SU-DHL-6 (cell line): Measurements from ENCODE around the gene ANP32B.
A peak's percentile ranks its signal among the peaks of the same experiment; 100 is the strongest.

Experiments
- H2AFZ ChIP-seq: fragments of 200-600 bp; sonication (generic); 2 replicates; pipeline ENCODE4 v1.6.1; 2014; ENCODE audit warnings: low read depth, mild to moderate bottlenecking, moderate library complexity, mixed read lengths, antibody characterized with exemption, low read length; ENCODE audit not compliant: severe bottlenecking
- H3F3A ChIP-seq: fragments of 200-600 bp; shearing (Covaris generic); 2 replicates; pipeline ENCODE4 v1.6.0; 2016; ENCODE audit warnings: antibody characterized with exemption, mild to moderate bottlenecking; ENCODE audit not compliant: insufficient read depth
- H3K27ac ChIP-seq: fragments of 200-600 bp; sonication (generic); 2 replicates; pipeline ENCODE4 v1.5.1; 2016; ENCODE audit warnings: low read depth, mild to moderate bottlenecking, low read length, moderate library complexity, mixed read lengths
- H3K27me3 ChIP-seq: fragments of 200-600 bp; sonication (generic), shearing (Covaris generic); 2 replicates; pipeline ENCODE4 v1.6.0; 2014; ENCODE audit warnings: mild to moderate bottlenecking, low read length
- H3K36me3 ChIP-seq: fragments of 200-600 bp; sonication (generic); 2 replicates; pipeline ENCODE4 v1.6.1; 2014; ENCODE audit warnings: mild to moderate bottlenecking, low read length, mixed read lengths
- H3K4me2 ChIP-seq: fragments of 300-600, 200-600 bp; shearing (Covaris generic), sonication (generic); 2 replicates; pipeline ENCODE4 v1.6.0; 2014; ENCODE audit warnings: low read length, low read depth, mild to moderate bottlenecking; ENCODE audit not compliant: poor library complexity, severe bottlenecking
- H3K4me3 ChIP-seq: fragments of 200-600 bp; sonication (generic); 2 replicates; pipeline ENCODE4 v1.5.1; 2014; ENCODE audit warnings: antibody characterized with exemption, low read length, mild to moderate bottlenecking, mixed read lengths; ENCODE audit not compliant: insufficient read depth, poor library complexity, severe bottlenecking
- H3K79me2 ChIP-seq: fragments of 200-600 bp; sonication (generic); 2 replicates; pipeline ENCODE4 v1.6.1; 2014; ENCODE audit warnings: mild to moderate bottlenecking, low read length, moderate library complexity; ENCODE audit not compliant: insufficient read depth
- H3K9ac ChIP-seq: fragments of 200-600 bp; sonication (generic); 2 replicates; pipeline ENCODE4 v1.7.0; 2014; ENCODE audit warnings: mild to moderate bottlenecking, low read length
- H3K9me2 ChIP-seq: fragments of 200-600 bp; sonication (generic); replicated peaks from 2 replicates; pipeline ENCODE4 v1.6.1; 2014; ENCODE audit warnings: low read length; ENCODE audit not compliant: insufficient read depth
- H3K9me3 ChIP-seq: fragments of 200-600 bp; sonication (generic); 2 replicates; pipeline ENCODE4 v1.6.1; 2014; ENCODE audit warnings: low read length, mixed read lengths; ENCODE audit not compliant: insufficient read depth
- H4K20me1 ChIP-seq: fragments of 200-600 bp; sonication (generic); 2 replicates; pipeline ENCODE4 v1.6.1; 2014; ENCODE audit warnings: low read depth, mild to moderate bottlenecking, antibody characterized with exemption, low read length, moderate library complexity, mixed read lengths
- CTCF ChIP-seq: fragments of 200-600 bp; sonication (generic); IDR thresholded peaks from one replicate; pipeline ENCODE4 v1.5.1; 2017; ENCODE audit warnings: antibody characterized with exemption, mild to moderate bottlenecking, low read length, moderate library complexity; ENCODE audit not compliant: insufficient read depth, poor library complexity, severe bottlenecking
- EZH2phosphoT487 ChIP-seq: fragments of 200-600 bp; sonication (generic), shearing (Covaris generic); conservative IDR thresholded peaks from 2 replicates; pipeline ENCODE4 v1.6.1; 2018; ENCODE audit warnings: mild to moderate bottlenecking, antibody characterized with exemption, low read length, moderate library complexity, mixed read lengths

ANP32B gene

GRCh38 chr9:98040212-98040611, 57.1 kb downstream of the ANP32B start:
- TF ChIP-seq CTCF (no peak), EZH2phosphoT487 (no peak)
- no peaks in the 10 kb centered on the region for H3F3A ChIP-seq
- H2AFZ ChIP-seq = no peak overlapping the region
- no peak overlapping the region for H3K27ac ChIP-seq
- H3K9me2 ChIP-seq = no peaks in the 10 kb centered on the region
- no peak overlapping the region for H3K4me3 ChIP-seq
- H3K36me3 ChIP-seq = no peaks in the 10 kb centered on the region
- H4K20me1 ChIP-seq = no peaks in the 10 kb centered on the region
- no peaks in the 10 kb centered on the region for H3K27me3 ChIP-seq
- no peak overlapping the region for H3K9ac ChIP-seq
- no peak overlapping the region for H3K4me2 ChIP-seq
- H3K9me3 ChIP-seq = no peaks in the 10 kb centered on the region
- no peaks in the 10 kb centered on the region for H3K79me2 ChIP-seq

GRCh38 chr9:98043915-98044314, 60.8 kb downstream of the ANP32B start:
- no peak for TF ChIP-seq EZH2phosphoT487
- no peak for TF ChIP-seq CTCF
- H3K9me3 ChIP-seq = no peaks in the 10 kb centered on the region
- no peaks in the 10 kb centered on the region for H3K9me2 ChIP-seq
- no peak overlapping the region for H3K9ac ChIP-seq
- 0 out of 2 replicates have a peak, but pooled peaks cover 7% of the 10 kb centered on the region for H3F3A ChIP-seq
- no peaks in the 10 kb centered on the region for H4K20me1 ChIP-seq
- peaks cover 12% of the 10 kb centered on the region for H3K36me3 ChIP-seq
- no peak overlapping the region for H2AFZ ChIP-seq
- no peak overlapping the region for H3K4me2 ChIP-seq
- peaks cover 31% of the 10 kb centered on the region for H3K79me2 ChIP-seq
- H3K27ac ChIP-seq = no peak overlapping the region
- H3K4me3 ChIP-seq = no peak overlapping the region
- no peaks in the 10 kb centered on the region for H3K27me3 ChIP-seq

GRCh38 chr9:98045234-98046179, 62.4 kb downstream of the ANP32B start:
- H3K27me3 ChIP-seq = no peaks in the 10 kb centered on the region
- peaks cover 12% of the 10 kb centered on the region for H3K36me3 ChIP-seq
- peak overlapping the region; percentile 83 for H3K4me2 ChIP-seq
- peaks cover 35% of the 10 kb centered on the region for H3K79me2 ChIP-seq
- H3K9ac ChIP-seq = peak overlapping the region; percentile 69
- no peaks in the 10 kb centered on the region for H4K20me1 ChIP-seq
- 0 out of 2 replicates have a peak, but pooled peaks cover 11% of the 10 kb centered on the region for H3F3A ChIP-seq
- peak overlapping the region; percentile 78 for H2AFZ ChIP-seq
- H3K9me2 ChIP-seq = no peaks in the 10 kb centered on the region
- peak overlapping the region; percentile 56 for H3K27ac ChIP-seq
- no peaks in the 10 kb centered on the region for H3K9me3 ChIP-seq
- TF ChIP-seq EZH2phosphoT487 (no peak), CTCF (no peak)
- peak overlapping the region; percentile 77 for H3K4me3 ChIP-seq
